Umbilical cord (tissue), 2 donors: ENCODE results near the gene TFB2M. TPM values are rescaled to one million over a fixed set of nuclear protein-coding genes. Genes with fewer than 3 reads are reported as not detected.
"Not testable (repeated sequence)": the region's sequence is repeated elsewhere in the genome, so short reads cannot be mapped to it uniquely, and the experiment has no call there.

Source experiments
- DNase-seq: peaks from one replicate; pipeline ENCODE4 v3.0.0-alpha.2; 2015; ENCODE audit warnings: low spot score
- total RNA-seq: library from RNA; depleted of rRNA; stranded (reverse); fragments of >200 nt; gene quantifications from one replicate; pipeline ENCODE4 v1.2.3, GENCODE V29; 2014; ENCODE audit warnings: low replicate concordance; ENCODE audit not compliant: insufficient read depth

Gene TFB2M
- 14.4 TPM for total RNA-seq

- DNase-seq = peak; percentile 100
Measured at GRCh38 chr1:246566128-246566812, at the start of gene TFB2M, which contains the start of gene CNST. TFB2M (minus strand) TSS chr1:246566261; CDS start chr1:246566138, 123 bp downstream. CNST (plus strand) TSS chr1:246566456; CDS start chr1:246591563, 25,107 bp downstream.

- DNase-seq = no peak
Measured at GRCh38 chr1:246613096-246613758, 47.2 kb upstream of the TFB2M start.

GRCh38 chr1:246609632-246610031, 43.6 kb upstream of the TFB2M start:
- DNase-seq = peak; percentile 24

- DNase-seq = peak; percentile 57
Measured at GRCh38 chr1:246608616-246609376, 42.7 kb upstream of the TFB2M start.

- DNase-seq = no peak
Measured at GRCh38 chr1:246607462-246607861, 41.4 kb upstream of the TFB2M start.

- DNase-seq = not testable (repeated sequence)
Measured at GRCh38 chr1:246605231-246605630, 39.2 kb upstream of the TFB2M start.

GRCh38 chr1:246602194-246602593, 36.1 kb upstream of the TFB2M start:
- no peak for DNase-seq

GRCh38 chr1:246600579-246600978, 34.5 kb upstream of the TFB2M start:
- DNase-seq = no peak

- no peak for DNase-seq
Measured at GRCh38 chr1:246599315-246599714, 33.3 kb upstream of the TFB2M start.

- DNase-seq = no peak
Measured at GRCh38 chr1:246597971-246598370, 31.9 kb upstream of the TFB2M start.

GRCh38 chr1:246597340-246597739, 31.3 kb upstream of the TFB2M start:
- no peak for DNase-seq

GRCh38 chr1:246595146-246595545, 29.1 kb upstream of the TFB2M start:
- no peak for DNase-seq

GRCh38 chr1:246592695-246593094, 26.6 kb upstream of the TFB2M start:
- no peak for DNase-seq

- DNase-seq = no peak
Measured at GRCh38 chr1:246591958-246592357, 25.9 kb upstream of the TFB2M start.

GRCh38 chr1:246591504-246591903, 25.4 kb upstream of the TFB2M start:
- no peak for DNase-seq

GRCh38 chr1:246591047-246591446, 25.0 kb upstream of the TFB2M start:
- DNase-seq = no peak

GRCh38 chr1:246589919-246590318, 23.9 kb upstream of the TFB2M start:
- not testable (repeated sequence) for DNase-seq

GRCh38 chr1:246588159-246588721, 22.2 kb upstream of the TFB2M start:
- DNase-seq = no peak

GRCh38 chr1:246587606-246588005, 21.5 kb upstream of the TFB2M start:
- DNase-seq = no peak

GRCh38 chr1:246587032-246587431, 21.0 kb upstream of the TFB2M start:
- no peak for DNase-seq

- DNase-seq = no peak
Measured at GRCh38 chr1:246583448-246584185, 17.6 kb upstream of the TFB2M start.
